ENCODE data around the gene SIRPA.

SIRPA gene

DNA sequence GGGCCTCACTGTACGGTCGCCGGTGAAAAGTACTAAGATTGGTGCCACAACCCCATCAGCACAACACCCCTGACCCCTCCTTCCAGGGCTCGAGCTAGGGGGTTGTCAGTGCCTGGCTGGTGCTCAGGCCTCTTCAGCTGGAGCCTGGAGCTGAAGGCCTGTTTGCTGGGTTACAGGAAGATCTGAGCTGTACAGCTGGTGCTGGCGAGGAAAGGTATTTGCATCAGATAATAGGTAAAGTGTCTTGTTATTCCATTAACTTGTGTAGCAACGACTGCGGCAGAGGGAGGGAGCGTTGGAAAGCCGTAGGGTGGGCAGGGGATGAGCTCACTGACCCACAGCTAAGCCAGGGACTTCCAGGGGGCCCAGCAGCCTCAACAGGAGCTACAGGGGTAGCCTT, 15.8 kb upstream of the SIRPA start:
- Histone ChIP-seq H3K79me2 (no peaks in the 10 kb centered on the region), H3K4me1 (no peaks in the 10 kb centered on the region), H3K9me3 (ENCODE audit: control insufficient read depth, low read length) (no peaks in the 10 kb centered on the region), H2AFZ (no peak overlapping the region), H3K9ac (no peak overlapping the region), H3K27me3 (ENCODE audit: control insufficient read depth, insufficient read depth, low read length) (no peaks in the 10 kb centered on the region), H3K36me3 (ENCODE audit: control insufficient read depth, insufficient read depth, low read length) (no peaks in the 10 kb centered on the region), H3K4me3 (ENCODE audit: low read depth, low read length) (no peak overlapping the region), H3K4me2 (ENCODE audit: low read length) (no peak overlapping the region), H3K27ac (no peak overlapping the region)
- TF ChIP-seq, protein P1, sequence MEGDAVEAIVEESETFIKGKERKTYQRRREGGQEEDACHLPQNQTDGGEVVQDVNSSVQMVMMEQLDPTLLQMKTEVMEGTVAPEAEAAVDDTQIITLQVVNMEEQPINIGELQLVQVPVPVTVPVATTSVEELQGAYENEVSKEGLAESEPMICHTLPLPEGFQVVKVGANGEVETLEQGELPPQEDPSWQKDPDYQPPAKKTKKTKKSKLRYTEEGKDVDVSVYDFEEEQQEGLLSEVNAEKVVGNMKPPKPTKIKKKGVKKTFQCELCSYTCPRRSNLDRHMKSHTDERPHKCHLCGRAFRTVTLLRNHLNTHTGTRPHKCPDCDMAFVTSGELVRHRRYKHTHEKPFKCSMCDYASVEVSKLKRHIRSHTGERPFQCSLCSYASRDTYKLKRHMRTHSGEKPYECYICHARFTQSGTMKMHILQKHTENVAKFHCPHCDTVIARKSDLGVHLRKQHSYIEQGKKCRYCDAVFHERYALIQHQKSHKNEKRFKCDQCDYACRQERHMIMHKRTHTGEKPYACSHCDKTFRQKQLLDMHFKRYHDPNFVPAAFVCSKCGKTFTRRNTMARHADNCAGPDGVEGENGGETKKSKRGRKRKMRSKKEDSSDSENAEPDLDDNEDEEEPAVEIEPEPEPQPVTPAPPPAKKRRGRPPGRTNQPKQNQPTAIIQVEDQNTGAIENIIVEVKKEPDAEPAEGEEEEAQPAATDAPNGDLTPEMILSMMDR (IDR thresholded peaks at IDR 0.05), result no peak

GRCh38 chr20:1879934-1880333, 15.3 kb upstream of the SIRPA start:
- Histone ChIP-seq H3K4me1 (no peaks in the 10 kb centered on the region), H3K9ac (no peak overlapping the region), H3K9me3 (ENCODE audit: control insufficient read depth, low read length) (no peaks in the 10 kb centered on the region), H3K27me3 (ENCODE audit: control insufficient read depth, insufficient read depth, low read length) (no peaks in the 10 kb centered on the region), H3K4me3 (ENCODE audit: low read depth, low read length) (no peak overlapping the region), H3K79me2 (no peaks in the 10 kb centered on the region), H3K4me2 (ENCODE audit: low read length) (no peak overlapping the region), H3K27ac (no peak overlapping the region), H2AFZ (no peak overlapping the region), H3K36me3 (ENCODE audit: control insufficient read depth, insufficient read depth, low read length) (no peaks in the 10 kb centered on the region)
- TF ChIP-seq, protein P1 (IDR thresholded peaks at IDR 0.05), result no peak

- no peaks in the 10 kb centered on the region for H3K27me3 ChIP-seq (ENCODE audit: control insufficient read depth, insufficient read depth, low read length)
- H3K36me3 ChIP-seq (ENCODE audit: control insufficient read depth, insufficient read depth, low read length), result no peaks in the 10 kb centered on the region
- H2AFZ ChIP-seq, result no peak overlapping the region
- no peaks in the 10 kb centered on the region for H3K79me2 ChIP-seq
- TF ChIP-seq, protein P1 (IDR thresholded peaks at IDR 0.05), result no peak
- H3K9ac ChIP-seq, result no peak overlapping the region
- H3K4me1 ChIP-seq, result no peaks in the 10 kb centered on the region
- no peak overlapping the region for H3K4me2 ChIP-seq (ENCODE audit: low read length)
- no peak overlapping the region for H3K27ac ChIP-seq
- no peaks in the 10 kb centered on the region for H3K9me3 ChIP-seq (ENCODE audit: control insufficient read depth, low read length)
- no peak overlapping the region for H3K4me3 ChIP-seq (ENCODE audit: low read depth, low read length)
These were observed 14.5 kb upstream of the SIRPA start for GRCh38 chr20:1880529-1881239.

DNA sequence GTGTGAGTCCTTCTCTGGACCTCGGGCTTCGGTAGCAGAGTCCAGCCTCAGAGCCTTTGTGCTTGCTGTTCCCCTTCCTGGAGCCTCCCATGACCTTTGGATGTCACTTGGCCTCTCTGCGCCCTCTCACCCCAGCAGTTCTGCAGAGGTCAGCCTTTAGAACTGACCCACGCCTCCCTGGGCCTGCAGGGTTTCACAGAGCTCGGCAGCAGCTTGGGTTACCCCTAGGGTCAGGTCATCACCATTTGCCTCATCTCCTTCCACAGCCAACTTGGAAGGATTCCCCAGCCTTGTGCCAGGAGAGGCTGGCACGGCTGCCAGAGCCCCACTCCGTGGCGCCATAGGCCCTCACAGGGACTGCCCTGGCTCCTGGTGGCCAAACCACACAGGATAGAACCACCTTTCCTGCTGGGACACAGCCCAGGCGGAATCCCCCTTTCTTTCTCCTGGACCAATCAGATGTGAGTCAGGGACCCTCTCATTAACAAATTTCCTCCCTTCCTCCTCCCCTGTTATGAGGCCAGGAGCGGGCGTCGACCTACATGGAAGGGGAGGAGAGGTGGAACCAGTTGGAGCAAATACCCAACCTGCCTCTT, 13.9 kb upstream of the SIRPA start:
- Histone ChIP-seq H3K9ac (no peak overlapping the region), H3K27ac (no peak overlapping the region)

More for the DNA sequence above, 13.9 kb upstream of the SIRPA start:
- H3K27me3 ChIP-seq (ENCODE audit: control insufficient read depth, insufficient read depth, low read length), result no peaks in the 10 kb centered on the region
- no peaks in the 10 kb centered on the region for H3K36me3 ChIP-seq (ENCODE audit: control insufficient read depth, insufficient read depth, low read length)
- no peak overlapping the region for H3K4me3 ChIP-seq (ENCODE audit: low read depth, low read length)
- H3K4me1 ChIP-seq, result no peaks in the 10 kb centered on the region
- TF ChIP-seq, protein P1 (IDR thresholded peaks at IDR 0.05), result no peak
- H3K9me3 ChIP-seq (ENCODE audit: control insufficient read depth, low read length), result no peaks in the 10 kb centered on the region
- H3K79me2 ChIP-seq, result no peaks in the 10 kb centered on the region
- no peak overlapping the region for H2AFZ ChIP-seq
- no peak overlapping the region for H3K4me2 ChIP-seq (ENCODE audit: low read length)

All from parathyroid adenoma (tissue), 2 donors.